Trophoblast cell (in vitro differentiated cells and primary cell): ENCODE measurements around the gene GIGYF2.

ENCODE experiments used
- DNase-seq, 2 donors: peaks; one replicate each; pipeline ENCODE4 v3.0.0-alpha.2; 2016
- H2AFZ ChIP-seq: 2 replicates; pipeline ENCODE4 v1.6.1; 2013; ENCODE audit warnings: low read length, moderate library complexity, mild to moderate bottlenecking; ENCODE audit not compliant: insufficient read depth, poor library complexity
- H2AK5ac ChIP-seq: 2 replicates; pipeline ENCODE4 v1.6.1; 2013; ENCODE audit warnings: mild to moderate bottlenecking, low read length
- H2BK120ac ChIP-seq: 2 replicates; pipeline ENCODE4 v1.6.1; 2013; ENCODE audit warnings: low read length, mild to moderate bottlenecking, moderate library complexity; ENCODE audit not compliant: insufficient read depth, poor library complexity
- H2BK12ac ChIP-seq: 2 replicates; pipeline ENCODE4 v1.6.1; 2013; ENCODE audit warnings: mild to moderate bottlenecking, low read length, moderate library complexity
- H2BK5ac ChIP-seq: 2 replicates; pipeline ENCODE4 v1.6.1; 2013; ENCODE audit warnings: low read length, low read depth, moderate library complexity, mild to moderate bottlenecking; ENCODE audit not compliant: poor library complexity
- H3K14ac ChIP-seq: 2 replicates; pipeline ENCODE4 v1.6.1; 2013; ENCODE audit warnings: mild to moderate bottlenecking, low read length
- H3K18ac ChIP-seq: 2 replicates; pipeline ENCODE4 v1.6.1; 2013; ENCODE audit warnings: mild to moderate bottlenecking, low read length
- H3K23ac ChIP-seq: 2 replicates; pipeline ENCODE4 v1.6.1; 2013; ENCODE audit warnings: low read length
- H3K27ac ChIP-seq: 2 replicates; pipeline ENCODE4 v1.5.1; 2013; ENCODE audit warnings: low read depth, mild to moderate bottlenecking, inconsistent platforms, low read length, moderate library complexity
- H3K27me3 ChIP-seq: 2 replicates; pipeline ENCODE4 v1.6.1; 2013; ENCODE audit warnings: inconsistent platforms, mild to moderate bottlenecking, low read length, moderate library complexity; ENCODE audit not compliant: insufficient read depth
- H3K36me3 ChIP-seq, 2 experiments: 1 replicate in 1 of 2; 2 replicates in 1 of 2; pipeline ENCODE4 v1.6.1; 2013; ENCODE audit warnings: low read length in 2 of 2, mild to moderate bottlenecking in 2 of 2, moderate library complexity in 1 of 2; ENCODE audit not compliant: insufficient read depth in 2 of 2, control insufficient read depth in 1 of 2
- H3K4ac ChIP-seq: 2 replicates; pipeline ENCODE4 v1.6.1; 2013; ENCODE audit warnings: low read depth, mild to moderate bottlenecking, low read length, moderate library complexity
- H3K4me1 ChIP-seq, 2 experiments: 1 replicate in 1 of 2; 2 replicates in 1 of 2; pipeline ENCODE4 v1.6.1; 2013; ENCODE audit warnings: low read length in 2 of 2, mild to moderate bottlenecking in 2 of 2, moderate library complexity in 1 of 2; ENCODE audit not compliant: insufficient read depth in 2 of 2, control insufficient read depth in 1 of 2
- H3K4me2 ChIP-seq: 2 replicates; pipeline ENCODE4 v1.6.1; 2013; ENCODE audit warnings: inconsistent platforms, mild to moderate bottlenecking, low read length, moderate library complexity
- H3K4me3 ChIP-seq: 2 replicates; pipeline ENCODE4 v1.5.1; 2013; ENCODE audit warnings: mild to moderate bottlenecking, low read depth, low read length, inconsistent platforms
- H3K79me1 ChIP-seq: one replicate; pipeline ENCODE4 v1.6.1; 2013; ENCODE audit warnings: low read length
- H3K79me2 ChIP-seq: 2 replicates; pipeline ENCODE4 v1.6.1; 2013; ENCODE audit warnings: low read length, mild to moderate bottlenecking; ENCODE audit not compliant: control insufficient read depth, insufficient read depth, poor library complexity
- H3K9ac ChIP-seq: 2 replicates; pipeline ENCODE4 v1.6.1; 2013; ENCODE audit warnings: mild to moderate bottlenecking, low read length
- H3K9me3 ChIP-seq: 2 replicates; pipeline ENCODE4 v1.6.1; 2013; ENCODE audit warnings: low read depth, mild to moderate bottlenecking, control low read depth, inconsistent platforms, low read length; ENCODE audit not compliant: insufficient read depth
- H4K12ac ChIP-seq: 2 replicates; pipeline ENCODE4 v1.6.1; 2013; ENCODE audit warnings: low read depth, mild to moderate bottlenecking, low read length, moderate library complexity
- H4K8ac ChIP-seq: 2 replicates; pipeline ENCODE4 v1.6.1; 2013; ENCODE audit warnings: low read depth, mild to moderate bottlenecking, low read length, moderate library complexity
- H4K91ac ChIP-seq: one replicate; pipeline ENCODE4 v1.6.1; 2013; ENCODE audit warnings: low read depth, mild to moderate bottlenecking, low read length, moderate library complexity
- WGBS: extraction: QIAGEN DNeasy Blood & Tissue Kit; methylation state at CpG from one replicate; pipeline ENCODE4 v1.1.7; 2013; ENCODE audit warnings: missing lambda C conversion rate; ENCODE audit not compliant: insufficient read length, insufficient coverage; ENCODE audit errors: extremely low coverage; 5-methylcytosine and 5-hydroxymethylcytosine counted together

Gene GIGYF2

DNA sequence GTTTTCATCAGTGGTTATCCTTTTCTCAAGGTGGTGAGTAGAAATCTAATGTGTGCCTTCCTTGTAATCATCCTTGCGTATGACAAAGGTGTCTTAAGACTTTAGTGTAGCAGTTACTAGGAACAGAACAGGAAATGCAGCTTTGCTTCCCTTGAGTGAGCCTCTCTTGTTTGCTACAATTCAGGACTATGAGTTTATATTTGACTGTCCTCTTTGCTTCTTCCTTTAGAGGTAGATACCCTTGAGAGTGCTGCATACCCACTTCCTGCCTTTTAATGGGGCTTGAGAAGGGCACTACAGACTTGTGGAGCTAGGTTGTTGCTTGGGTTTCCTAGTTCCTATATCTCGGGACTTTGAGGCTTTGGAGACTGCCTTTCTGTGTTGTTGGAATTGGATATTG lies 75.4 kb downstream of the GIGYF2 start:
- no CpG with 5 or more reads among the region's 2 CpGs for WGBS

DNA sequence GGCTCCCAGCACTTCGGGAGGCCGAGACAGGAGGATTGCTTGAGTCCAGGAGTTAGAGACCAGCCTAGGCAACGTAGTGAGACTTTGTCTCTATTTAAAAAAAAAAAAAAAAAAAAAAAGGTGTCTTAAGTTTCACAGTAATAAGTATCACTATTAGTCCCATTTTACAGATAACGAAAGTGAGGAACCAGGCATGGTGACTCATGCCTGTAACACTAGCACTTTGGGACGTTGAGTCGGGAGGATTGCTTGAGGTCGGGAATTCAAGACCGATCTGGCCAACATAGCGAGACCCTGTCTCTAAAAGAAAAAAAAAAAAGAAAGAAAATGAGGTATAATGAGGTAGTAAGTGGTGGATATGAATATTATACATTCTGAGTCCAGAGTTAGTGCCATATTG lies 76.7 kb downstream of the GIGYF2 start:
- Histone ChIP-seq H3K4me2 (no peak overlapping the region), H3K27me3 (no peaks in the 10 kb centered on the region), H3K36me3 (peaks cover 2 to 6% of the 10 kb centered on the region in 2 experiments), H2BK5ac (no peak overlapping the region), H3K27ac (no peak overlapping the region), H3K4me1 (peaks cover 0 to 2% of the 10 kb centered on the region in 2 experiments), H3K14ac (no peak overlapping the region), H3K18ac (no peak overlapping the region), H2BK12ac (no peak overlapping the region), H3K23ac (no peak overlapping the region), H4K8ac (no peak overlapping the region), H2BK120ac (no peak overlapping the region), H3K9me3 (no peaks in the 10 kb centered on the region), H4K12ac (no peak overlapping the region), H3K79me2 (no peaks in the 10 kb centered on the region), H3K4ac (no peak overlapping the region), H2AFZ (no peak overlapping the region), H3K79me1 (no peaks in the 10 kb centered on the region), H3K9ac (no peak overlapping the region), H2AK5ac (no peak overlapping the region), H3K4me3 (no peak overlapping the region), H4K91ac (no peak overlapping the region)
- WGBS = no CpG with 5 or more reads among the region's 9 CpGs
- no peak for DNase-seq

More for the DNA sequence above, 75.4 kb downstream of the GIGYF2 start:
- H3K79me1 ChIP-seq = no peaks in the 10 kb centered on the region
- no peak overlapping the region for H4K12ac ChIP-seq
- H3K27ac ChIP-seq = peak overlapping the region; percentile 17
- H3K27me3 ChIP-seq = no peaks in the 10 kb centered on the region
- no peak overlapping the region for H4K91ac ChIP-seq
- H3K4me1 ChIP-seq = peaks cover 0 to 2% of the 10 kb centered on the region in 2 experiments
- peaks cover 5 to 12% of the 10 kb centered on the region in 2 experiments for H3K36me3 ChIP-seq
- no peak overlapping the region for H4K8ac ChIP-seq
- H3K9me3 ChIP-seq = no peaks in the 10 kb centered on the region
- H3K4me2 ChIP-seq = no peak overlapping the region
- H3K18ac ChIP-seq = no peak overlapping the region
- H2AFZ ChIP-seq = no peak overlapping the region
- no peak overlapping the region for H3K23ac ChIP-seq
- H2BK12ac ChIP-seq = no peak overlapping the region
- no peaks in the 10 kb centered on the region for H3K79me2 ChIP-seq
- no peak overlapping the region for H3K4me3 ChIP-seq
- DNase-seq = no peak
- no peak overlapping the region for H2AK5ac ChIP-seq
- H2BK5ac ChIP-seq = no peak overlapping the region
- H3K9ac ChIP-seq = no peak overlapping the region
- H2BK120ac ChIP-seq = no peak overlapping the region
- H3K4ac ChIP-seq = no peak overlapping the region
- H3K14ac ChIP-seq = no peak overlapping the region

- Histone ChIP-seq H4K91ac (no peak within 1 kb of the TSS), H4K12ac (no peak within 1 kb of the TSS), H3K36me3 (peaks cover 0 to 3% of the 10 kb centered on the region in 2 experiments), H3K14ac (no peak within 1 kb of the TSS), H3K9me3 (no peaks in the 10 kb centered on the region), H3K79me2 (no peaks in the 10 kb centered on the region), H3K9ac (no peak within 1 kb of the TSS), H3K4me2 (peak within 1 kb of the TSS; percentile 43), H4K8ac (no peak within 1 kb of the TSS), H2BK5ac (no peak within 1 kb of the TSS), H3K4ac (no peak within 1 kb of the TSS), H3K23ac (no peak within 1 kb of the TSS), H2AK5ac (no peak within 1 kb of the TSS), H3K4me1 (peaks cover 0 to 2% of the 10 kb centered on the region in 2 experiments), H3K18ac (no peak within 1 kb of the TSS), H2BK120ac (no peak within 1 kb of the TSS), H2BK12ac (no peak within 1 kb of the TSS), H3K4me3 (no peak within 1 kb of the TSS), H3K27ac (no peak within 1 kb of the TSS), H3K79me1 (no peaks in the 10 kb centered on the region), H3K27me3 (no peaks in the 10 kb centered on the region), H2AFZ (no peak within 1 kb of the TSS)
- peak; percentile 2 to 49 for DNase-seq
- WGBS = no CpG with 5 or more reads among the region's 1 CpG
Observed at GRCh38 chr2:232776435-232776834, 79.3 kb downstream of the GIGYF2 start, which contains the start of gene KCNJ13. TSS of gene KCNJ13 (minus strand) at chr2:232776565. CDS start at chr2:232771362, 5,203 bp downstream.

DNA sequence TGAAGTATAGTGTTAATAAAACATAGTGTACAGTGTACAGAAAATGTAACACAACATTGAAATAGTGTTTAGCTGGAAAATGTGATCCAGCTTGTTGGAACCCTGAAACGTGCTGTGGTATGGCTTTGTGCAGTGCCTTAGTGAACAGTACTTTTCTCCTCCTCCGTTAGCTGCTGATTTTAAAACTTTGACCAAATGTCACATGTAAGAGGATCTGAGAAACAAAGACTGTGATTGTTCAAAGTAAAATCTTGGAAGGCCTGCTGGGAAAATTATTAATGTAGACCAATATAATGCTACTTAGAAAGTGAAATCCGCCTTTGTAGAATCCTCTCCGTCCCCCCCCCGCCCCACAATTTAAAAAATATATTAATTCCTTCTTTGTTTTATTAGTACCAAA lies 80.1 kb downstream of the GIGYF2 start:
- Histone ChIP-seq H3K27ac (no peak overlapping the region), H4K8ac (no peak overlapping the region), H2AFZ (no peak overlapping the region), H3K4me1 (peaks cover 0 to 2% of the 10 kb centered on the region in 2 experiments), H3K9ac (no peak overlapping the region), H3K79me2 (no peaks in the 10 kb centered on the region), H3K4me3 (no peak overlapping the region), H4K91ac (no peak overlapping the region), H3K4ac (no peak overlapping the region), H2BK5ac (no peak overlapping the region), H3K79me1 (no peaks in the 10 kb centered on the region), H3K27me3 (no peaks in the 10 kb centered on the region), H3K9me3 (no peaks in the 10 kb centered on the region), H3K18ac (no peak overlapping the region), H2BK12ac (no peak overlapping the region), H3K23ac (no peak overlapping the region), H2BK120ac (no peak overlapping the region), H4K12ac (no peak overlapping the region), H3K4me2 (no peak overlapping the region), H2AK5ac (no peak overlapping the region), H3K36me3 (peaks cover 0 to 3% of the 10 kb centered on the region in 2 experiments), H3K14ac (no peak overlapping the region)
- DNase-seq = no peak
- no CpG with 5 or more reads among the region's 5 CpGs for WGBS
